Glomerular visceral epithelial cell (primary cell): ENCODE results near the gene CFAP97D1.
"Not testable (repeated sequence)": the region's sequence is repeated elsewhere in the genome, so short reads cannot be mapped to it uniquely, and the experiment has no call there.

ENCODE experiments used
- DNase-seq: peaks from one replicate; pipeline ENCODE4 v3.0.0-alpha.2; 2016; ENCODE audit errors: extremely low spot score

CFAP97D1 gene

GRCh38 chr17:43768382-43768781, 11.9 kb upstream of the CFAP97D1 start:
- no peak for DNase-seq

GRCh38 chr17:43768943-43769342, 11.3 kb upstream of the CFAP97D1 start:
- no peak for DNase-seq

DNA sequence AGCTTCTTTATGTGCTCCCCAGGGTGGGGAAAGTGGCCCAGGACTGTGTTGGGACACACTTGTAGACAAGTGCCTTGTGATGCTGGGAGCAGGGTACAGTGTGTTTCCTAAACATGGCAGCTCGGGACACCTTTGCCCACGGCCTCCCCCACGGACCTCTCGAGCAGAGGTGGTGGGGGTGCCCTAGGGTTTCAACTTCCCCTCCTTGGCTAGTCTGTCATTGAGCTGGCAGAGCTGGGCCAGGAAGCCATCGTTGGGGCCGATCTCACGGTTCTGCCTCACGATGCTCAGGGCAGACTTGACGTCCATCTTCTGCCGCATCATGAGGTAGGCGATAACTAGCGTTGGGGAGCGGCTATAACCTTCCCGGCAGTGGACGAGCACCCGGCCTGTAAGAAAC, 10.8 kb upstream of the CFAP97D1 start:
- DNase-seq = no peak

- no peak for DNase-seq
Observed at GRCh38 chr17:43769859-43770258, 10.4 kb upstream of the CFAP97D1 start.

- no peak for DNase-seq
Observed at GRCh38 chr17:43770957-43771356, 9.3 kb upstream of the CFAP97D1 start.

DNA sequence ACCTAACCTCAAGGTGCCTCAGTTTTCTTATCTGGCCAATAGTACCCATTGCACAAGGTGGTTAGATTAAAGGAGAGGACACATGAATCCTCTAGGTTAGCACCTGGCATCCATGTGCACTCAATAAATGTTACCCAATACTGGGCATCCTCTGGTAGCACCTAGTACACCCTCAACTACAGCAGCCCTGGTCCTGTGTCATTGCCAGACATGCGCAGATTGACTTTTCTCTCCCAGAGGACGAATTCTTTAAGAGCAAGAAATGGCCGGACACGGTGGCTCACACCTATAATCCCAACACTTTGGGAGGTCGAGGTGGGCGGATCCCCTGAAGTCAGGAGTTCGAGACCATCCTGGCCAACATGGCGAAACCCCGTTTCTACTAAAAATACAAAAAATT, 8.8 kb upstream of the CFAP97D1 start:
- no peak for DNase-seq

DNA sequence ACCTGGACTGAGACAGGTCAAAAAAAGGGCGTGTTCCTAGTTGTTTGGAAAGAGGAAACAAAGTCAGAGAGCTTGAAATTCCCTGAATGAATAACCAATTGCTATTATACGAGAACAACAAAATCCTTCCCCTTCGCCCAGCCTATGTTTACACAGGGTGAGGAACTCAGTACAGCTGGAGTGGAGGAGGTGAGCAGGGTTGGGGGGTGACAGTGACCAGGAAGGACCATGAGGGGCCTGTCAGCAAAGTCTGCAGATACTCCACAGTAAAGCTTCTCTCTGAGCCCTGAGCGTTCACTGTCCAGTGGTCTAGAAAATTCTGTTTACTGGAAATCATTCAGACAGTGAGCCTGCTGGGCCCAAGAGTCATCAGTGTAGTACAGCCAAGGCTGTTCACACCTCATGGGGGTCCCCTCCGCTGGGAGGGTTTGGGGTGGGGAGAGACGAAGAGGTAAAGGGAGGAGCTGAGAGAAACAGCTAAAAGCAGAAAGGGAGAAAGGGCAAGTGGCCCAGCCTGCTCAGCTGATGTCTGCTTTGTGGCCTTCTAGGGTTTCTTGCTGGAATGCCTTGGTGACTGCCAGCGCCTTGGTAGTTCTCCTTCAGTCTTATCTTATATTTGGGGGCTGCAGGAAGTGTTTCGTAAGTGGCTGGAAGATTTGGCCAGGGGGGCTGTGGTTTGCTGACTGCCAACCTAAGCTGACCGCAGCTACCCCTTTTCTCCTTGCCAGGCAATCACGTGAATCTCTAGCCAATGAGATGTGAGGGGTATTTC, 7.2 kb upstream of the CFAP97D1 start:
- no peak for DNase-seq

GRCh38 chr17:43774304-43775250, 5.7 kb upstream of the CFAP97D1 start:
- no peak for DNase-seq

- DNase-seq = peak; percentile 91
Observed at GRCh38 chr17:43778337-43779144, 1.7 kb upstream of the CFAP97D1 start, which contains the start of gene DUSP3. DUSP3 (minus strand) TSS chr17:43778977; CDS start chr17:43778924, 53 bp downstream.

- no peak for DNase-seq
Observed at GRCh38 chr17:43779145-43780125, 800 bp upstream of the CFAP97D1 start.

DNA sequence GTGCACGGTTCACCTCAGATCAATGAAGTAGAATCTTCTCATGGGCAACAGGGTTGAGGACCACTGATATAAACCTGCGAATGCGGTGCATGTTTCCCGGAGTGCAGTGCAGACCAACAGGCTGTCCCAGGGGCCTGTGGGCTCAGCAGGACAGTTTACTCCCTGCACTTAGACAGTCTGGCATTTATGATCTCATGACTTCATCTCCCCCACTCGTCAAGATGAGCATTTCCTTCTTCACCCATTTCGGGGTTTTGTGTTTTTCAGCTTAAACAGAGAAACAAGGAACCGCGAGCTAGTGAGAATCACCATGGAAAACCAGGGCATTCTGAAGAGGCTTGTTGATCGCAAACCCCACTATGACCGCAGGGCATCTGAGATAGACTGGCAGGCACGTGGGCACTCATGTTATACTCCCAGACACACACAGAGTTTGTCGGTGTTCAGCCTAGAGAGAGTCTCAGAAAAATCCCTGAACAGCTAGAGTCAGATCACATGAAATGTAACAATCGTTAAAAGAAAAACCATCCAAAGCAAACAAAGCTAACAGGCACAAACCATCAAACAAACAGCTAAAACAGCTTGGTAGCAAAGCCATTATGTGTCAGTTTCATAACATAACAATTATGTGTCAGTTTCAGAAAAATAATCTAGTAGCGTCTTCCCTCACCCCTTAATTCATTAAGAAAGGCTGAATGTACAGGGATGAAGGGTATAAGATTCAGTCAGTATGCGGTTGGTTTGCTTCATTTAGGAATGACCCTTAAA, 2.9 kb downstream of the CFAP97D1 start:
- DNase-seq = no peak

GRCh38 chr17:43784068-43784467, 3.8 kb downstream of the CFAP97D1 start:
- peak; percentile 30 for DNase-seq

DNA sequence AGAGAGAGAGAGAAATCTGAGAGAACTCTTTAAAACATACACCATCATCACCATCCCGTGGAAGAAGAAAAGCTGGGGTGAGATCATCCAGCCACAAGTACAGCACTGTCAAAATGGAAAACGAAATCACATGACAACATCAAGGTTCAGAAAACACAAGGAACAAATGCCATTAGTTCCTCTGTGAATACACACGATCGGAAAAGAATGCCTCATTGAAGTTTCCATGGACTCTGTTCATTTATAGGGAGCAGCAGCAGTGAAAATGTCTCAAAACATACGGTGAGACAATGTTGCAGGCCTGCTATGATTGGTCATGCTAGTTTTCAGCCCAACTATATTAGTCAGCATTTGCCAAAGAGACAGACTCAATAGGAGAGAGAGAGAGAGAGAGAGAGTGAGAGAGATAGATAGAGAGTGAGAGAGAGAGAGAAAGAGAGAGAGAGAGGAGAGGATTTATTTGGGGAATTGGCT, 4.4 kb downstream of the CFAP97D1 start:
- peak; percentile 25 for DNase-seq

- no peak for DNase-seq
Observed at GRCh38 chr17:43787728-43788127, 7.5 kb downstream of the CFAP97D1 start.

DNA sequence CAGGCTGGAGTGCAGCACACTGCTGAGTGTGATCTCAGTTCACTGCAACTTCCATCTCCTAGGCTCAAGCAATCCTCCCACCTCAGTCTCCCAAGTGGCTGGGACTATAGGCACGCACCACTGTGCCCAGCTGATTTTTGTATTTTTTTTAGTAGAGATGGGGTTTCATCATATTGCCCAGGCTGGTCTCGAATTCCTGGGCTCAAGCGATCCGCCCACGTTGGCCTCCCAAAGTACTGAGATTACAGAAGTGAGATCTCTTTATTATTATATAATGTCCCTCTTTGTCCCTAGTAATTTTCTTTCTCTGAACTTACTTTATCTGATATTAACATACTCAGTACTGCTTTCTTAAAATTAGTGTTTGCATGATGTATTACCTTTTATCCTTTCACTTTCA, 8.3 kb downstream of the CFAP97D1 start:
- no peak for DNase-seq

- DNase-seq = no peak
Observed at GRCh38 chr17:43789482-43789881, 9.2 kb downstream of the CFAP97D1 start.

DNA sequence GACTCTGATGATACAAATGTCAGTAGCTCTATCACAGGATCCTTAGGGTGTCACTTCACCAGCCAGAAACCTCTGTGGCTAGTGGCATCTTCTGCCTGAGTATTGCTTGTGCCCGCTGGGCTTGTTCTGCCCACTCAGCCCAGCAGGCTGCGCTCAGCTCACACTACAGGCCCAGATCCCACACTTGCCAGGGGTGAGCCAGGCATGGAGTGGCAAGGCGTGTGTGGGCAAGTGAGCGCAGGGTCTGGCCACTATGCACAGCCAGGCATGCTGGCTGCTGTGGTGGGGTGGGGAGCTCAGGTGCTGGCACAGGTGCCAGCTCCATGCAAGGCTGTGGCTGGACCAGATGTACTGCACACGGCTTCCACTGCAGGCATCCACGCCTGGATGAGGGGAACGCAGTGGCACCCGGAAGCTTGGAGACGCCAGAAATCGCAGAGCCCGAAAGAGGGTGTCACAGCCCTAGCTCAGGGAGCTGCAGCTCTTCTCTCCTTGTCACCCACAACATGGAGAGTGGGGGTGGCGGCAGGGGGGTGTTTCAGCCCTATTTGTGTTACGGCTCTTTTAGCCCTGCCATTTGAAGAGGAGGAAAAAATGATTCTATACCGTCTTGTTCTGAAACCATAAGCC, 10.2 kb downstream of the CFAP97D1 start:
- no peak for DNase-seq

DNA sequence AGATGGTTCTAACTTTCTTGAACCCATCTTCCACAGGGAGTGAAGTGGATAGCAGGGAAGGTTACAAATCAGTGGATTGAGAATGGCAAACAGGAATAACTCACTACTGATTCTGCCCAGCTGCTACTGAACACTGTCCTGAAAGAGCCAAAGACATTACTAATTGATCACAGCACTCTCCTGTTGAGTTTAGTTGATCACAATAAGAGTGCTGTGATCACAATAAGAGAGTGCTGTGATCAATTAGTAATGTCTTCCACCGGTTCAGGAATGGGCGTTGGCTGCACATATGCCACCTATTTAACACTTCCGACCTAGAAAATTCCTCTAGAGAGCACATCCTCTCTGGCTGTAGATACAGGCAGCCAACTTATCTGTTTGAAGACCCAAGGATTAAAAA, 11.4 kb downstream of the CFAP97D1 start:
- DNase-seq = peak; percentile 69

- not testable (repeated sequence) for DNase-seq
Observed at GRCh38 chr17:43792668-43793067, 12.4 kb downstream of the CFAP97D1 start.
